OCI-LY3 (cell line): ENCODE data around the gene GREM2.

Experiments
- CTCF ChIP-seq: fragments of 200-600, 300-600 bp; sonication (generic); IDR thresholded peaks from 2 replicates; pipeline ENCODE4 v1.5.1; 2014; ENCODE audit warnings: antibody characterized with exemption, low read length, low read depth
- EZH2phosphoT487 ChIP-seq: fragments of 200-600 bp; shearing (Covaris generic); IDR thresholded peaks from 2 replicates; pipeline ENCODE4 v1.6.1; 2018; ENCODE audit warnings: antibody characterized with exemption, mixed run types, low read depth

GRCh38 chr1:240491796-240492195 lies 120.2 kb downstream of the GREM2 start:
- TF ChIP-seq CTCF (no peak), EZH2phosphoT487 (no peak)
